ENCODE data around the gene THOC6. TPM values are rescaled to one million over a fixed set of nuclear protein-coding genes. Genes with fewer than 3 reads are reported as not detected.

The THOC6 gene
- total and polyA plus RNA-seq, 2 donors (not counting 3 experiments of a cell fraction or from before 2014, with no cell fraction given), result 23.9 to 39.3 TPM

- Histone ChIP-seq H3K9me1 (replicated peaks; ENCODE audit: control insufficient read depth, extremely low read depth, insufficient read depth, low read length) (no peaks in the 10 kb centered on the region), H3K4me1 (ENCODE audit: control insufficient read depth, extremely low read depth, insufficient read depth, low read length) (peaks cover 17% of the 10 kb centered on the region), H3K36me3 (ENCODE audit: control insufficient read depth in 2 of 2, extremely low read depth in 1 of 2, insufficient read depth in 2 of 2, low read length in 2 of 2) (peaks cover 0 to 9% of the 10 kb centered on the region in 2 experiments), H3K27ac (ENCODE audit: insufficient read depth, low read depth, low read length) (no peak overlapping the region), H4K20me1 (replicated peaks; ENCODE audit: control insufficient read depth, extremely low read depth, insufficient read depth, low read length) (no peaks in the 10 kb centered on the region), H3K4me2 (ENCODE audit: insufficient read depth, low read length) (no peak overlapping the region), H3K9ac (replicated peaks; ENCODE audit: extremely low read depth, insufficient read depth, low read length) (no peak overlapping the region), H3K79me2 (ENCODE audit: control insufficient read depth, insufficient read depth, low read length) (peaks cover 2% of the 10 kb centered on the region), H2AFZ (ENCODE audit: low read depth, low read length) (no peak overlapping the region), H3K27me3 (ENCODE audit: control insufficient read depth in 2 of 2, insufficient read depth in 2 of 2, low read length in 2 of 2) (peaks cover 20 to 22% of the 10 kb centered on the region in 2 experiments), H3K4me3 (replicated peaks in 1 of 3; ENCODE audit: insufficient read depth in 1 of 3, low read depth in 1 of 3, low read length in 3 of 3) (no peak overlapping the region), H3K9me3 (replicated peaks; ENCODE audit: control insufficient read depth, insufficient read depth, low read length) (no peaks in the 10 kb centered on the region)
- BruUV-seq (replicated peaks), result no TSS peak
- TF ChIP-seq JUN (IDR thresholded peaks at IDR 0.05; ENCODE audit: borderline replicate concordance, insufficient read depth, insufficient read length, low read depth), result no peak
- no peak for TF ChIP-seq MYC (IDR thresholded peaks at IDR 0.05; ENCODE audit: low read depth, low read length)
- no peak for TF ChIP-seq FOS (IDR thresholded peaks at IDR 0.05; ENCODE audit: borderline replicate concordance, insufficient read depth, low read length)
- TF ChIP-seq GATA2 (IDR thresholded peaks at IDR 0.05; ENCODE audit: insufficient read depth, insufficient read length, low read depth, low read length), result no peak
- no peak for TF ChIP-seq CTCF (IDR thresholded peaks at IDR 0.05; ENCODE audit: extremely low read depth in 1 of 2, insufficient read depth in 1 of 2, low read depth in 1 of 2, low read length in 2 of 2)
- TF ChIP-seq POLR2A (IDR thresholded peaks at IDR 0.05; ENCODE audit: low read depth, low read length), result no peak
- no peak for TF ChIP-seq EZH2 (IDR thresholded peaks at IDR 0.05; ENCODE audit: borderline replicate concordance, low read depth, low read length, severe bottlenecking)
- TF ChIP-seq, protein P1, sequence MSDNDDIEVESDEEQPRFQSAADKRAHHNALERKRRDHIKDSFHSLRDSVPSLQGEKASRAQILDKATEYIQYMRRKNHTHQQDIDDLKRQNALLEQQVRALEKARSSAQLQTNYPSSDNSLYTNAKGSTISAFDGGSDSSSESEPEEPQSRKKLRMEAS (IDR thresholded peaks at IDR 0.05; ENCODE audit: insufficient read depth, insufficient read length), result no peak
- TF ChIP-seq POLR2AphosphoS5 (IDR thresholded peaks at IDR 0.05; ENCODE audit: insufficient read depth, low read depth, low read length), result no peak
- CTCF ChIA-PET, result interaction anchor here (1.4 to 8.8 kb wide), 4 partner anchors 18 to 141 kb away, joined by 8 to 200 read pairs (median 53); partner anchors contain the start of gene MMP25
- dilution Hi-C loops (cut with MboI; ENCODE audit: extremely low pct_ligation_motif_present, low sequenced_read_pairs) (no loop called here), intact Hi-C loops (cut with micrococcal nuclease) (no loop called here)
- DNase-seq (ENCODE audit: low read depth, low spot score) (no peak), FAIRE-seq (no peak)
- POLR2A ChIA-PET, result no interaction called here
Measured at GRCh38 chr16:3026609-3027488, 3.0 kb downstream of the THOC6 start.

Measured in endothelial cell of umbilical vein (primary cell).